Right ventricle myocardium inferior (tissue), 1 donor: ENCODE results near the gene LCN10. TPM values are rescaled to one million over a fixed set of nuclear protein-coding genes. Genes with fewer than 3 reads are reported as not detected.

ENCODE experiments used
- ATAC-seq: fragments of 200-7000 bp; cut with Tn5 transposase; one replicate; pipeline ENCODE4 v1.9.1; 2020; ENCODE audit warnings: mild to moderate bottlenecking, moderate library complexity
- DNase-seq: peaks from one replicate; pipeline ENCODE4 v3.0.0; 2021; ENCODE audit errors: missing footprints
- intact Hi-C: fragments of 100-400 bp; cut with DNase I; formaldehyde crosslinking; loops from one replicate; pipeline ENCODE4 v1.11.0; 2022
- total RNA-seq: library from RNA; stranded (reverse); fragmentation: NEBNext Ultra II Directional; extraction: Animal tissue kit (Norgen Biotek cat#: 25700); gene quantifications from one replicate; pipeline ENCODE4 v1.2.1, GENCODE V29; 2021
- donor health status: DM: no; HTN: yes; CAD: no; lungs with severe emphysema.

Gene LCN10
- total RNA-seq, 1 donor from 2014 or later = 11.3 TPM

GRCh38 chr9:136697821-136698526 is 44.8 kb downstream of the LCN10 start:
- intact Hi-C loops = no loop called here
- DNase-seq = no peak

DNA sequence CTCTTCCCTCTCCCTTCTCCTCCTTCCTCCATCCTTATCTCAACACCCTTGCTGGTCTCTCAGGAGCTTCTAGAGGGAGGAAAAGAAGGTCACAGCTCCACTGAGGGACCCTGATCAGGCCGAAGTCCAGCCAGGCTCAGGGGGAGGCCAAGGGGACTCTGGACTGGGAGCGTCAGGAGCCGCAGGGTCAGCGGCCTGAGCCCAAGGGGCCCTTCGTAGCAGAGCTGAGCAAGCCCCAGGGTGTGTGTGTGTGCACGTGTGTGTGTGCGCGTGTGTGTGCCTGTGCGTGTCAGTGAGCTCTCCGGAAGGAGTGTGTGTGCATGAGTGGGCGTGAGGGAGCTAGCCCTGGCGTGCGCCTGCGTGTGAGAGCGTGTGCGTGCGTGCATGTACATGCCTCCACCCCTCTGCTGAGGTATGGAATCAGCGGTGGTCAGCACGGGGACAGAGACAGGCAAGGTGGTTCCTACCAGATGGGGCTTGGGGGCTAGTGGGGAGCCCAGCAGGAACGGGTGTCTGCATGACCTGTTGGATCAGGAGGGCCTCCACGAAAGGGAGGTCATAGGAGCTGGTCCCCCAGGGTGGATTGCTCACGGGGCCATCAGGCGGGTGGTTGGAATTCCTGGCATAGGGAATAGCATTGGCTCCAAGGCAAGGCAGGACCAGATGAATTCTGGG is 45.5 kb downstream of the LCN10 start:
- ATAC-seq = no peak
- intact Hi-C loops = no loop called here
- DNase-seq = no peak

More at GRCh38 chr9:136697821-136698526, 44.8 kb downstream of the LCN10 start:
- ATAC-seq = no peak

DNA sequence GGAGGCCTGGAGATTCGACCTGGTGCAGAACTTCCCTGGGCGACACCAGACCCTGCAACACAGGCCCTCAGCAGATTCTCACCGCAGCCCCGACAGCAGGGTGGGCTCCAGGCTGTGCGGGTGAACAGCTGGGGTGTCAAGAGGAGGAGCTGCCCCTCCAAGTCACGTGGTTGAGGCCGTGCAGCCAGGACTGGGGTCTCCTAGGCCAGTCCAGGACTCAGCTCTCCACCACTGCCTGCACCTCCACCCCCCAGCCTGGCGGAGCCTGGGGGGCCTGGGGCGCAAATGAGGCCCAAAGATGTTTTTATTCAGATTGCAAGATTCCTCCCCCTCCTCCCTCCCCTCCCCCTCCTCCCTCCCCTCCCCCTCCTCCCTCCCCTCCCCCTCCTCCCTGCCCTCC is 46.2 kb downstream of the LCN10 start:
- DNase-seq = no peak
- intact Hi-C loops = no loop called here
- no peak for ATAC-seq

DNA sequence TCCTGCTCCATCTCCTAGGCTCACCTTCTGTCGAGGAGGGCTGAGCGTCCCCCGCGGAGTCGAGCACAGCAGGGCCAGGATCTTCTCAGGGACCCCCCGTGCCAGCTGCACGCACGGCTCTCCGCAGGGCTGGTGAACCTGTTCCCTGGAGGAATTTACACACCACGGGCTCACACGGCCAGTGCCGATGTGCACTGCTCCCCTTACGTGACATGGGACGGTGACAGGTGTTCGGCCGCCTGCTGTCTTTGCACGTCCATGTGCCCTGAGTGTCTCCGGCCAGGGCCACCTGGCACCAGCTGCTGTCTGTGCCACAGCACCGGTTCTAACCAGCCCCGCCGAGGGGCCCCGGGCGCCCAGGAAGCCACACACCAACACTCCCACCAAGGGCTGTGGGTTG is 46.8 kb downstream of the LCN10 start:
- ATAC-seq = no peak
- no peak for DNase-seq
- intact Hi-C loops = no loop called here

DNA sequence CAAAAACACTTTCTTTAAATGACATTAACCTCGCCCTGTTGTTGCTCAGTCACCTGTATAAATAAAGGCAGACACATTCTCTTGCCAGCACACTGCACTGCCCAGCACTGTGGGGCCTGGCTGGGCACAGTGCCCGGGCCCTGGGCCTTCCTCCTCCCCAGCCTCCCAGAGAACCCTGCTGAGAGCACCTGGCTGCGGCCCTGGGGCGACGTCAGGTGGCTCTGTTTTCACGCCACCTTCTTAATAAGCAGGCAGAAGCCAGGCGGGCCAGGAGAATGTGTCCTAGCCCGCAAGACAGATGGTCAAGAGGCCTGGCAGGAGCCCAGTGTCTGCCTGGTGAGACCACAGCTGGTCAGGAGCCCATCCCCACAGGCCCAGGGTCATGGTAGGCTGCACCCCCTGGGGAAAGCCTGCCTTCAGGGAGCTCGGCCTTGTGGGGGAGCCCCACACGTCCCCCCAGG is 47.3 kb downstream of the LCN10 start:
- intact Hi-C loops = no loop called here
- ATAC-seq (peak; percentile 39), DNase-seq (no peak)

- intact Hi-C loops = loop anchor here (1.0 to 5.0 kb wide), 3 partner anchors 16 to 208 kb away; no protein-coding TSS in a partner anchor
- no peak for ATAC-seq
- DNase-seq = no peak
Observed at GRCh38 chr9:136694872-136695247, 47.9 kb downstream of the LCN10 start.

DNA sequence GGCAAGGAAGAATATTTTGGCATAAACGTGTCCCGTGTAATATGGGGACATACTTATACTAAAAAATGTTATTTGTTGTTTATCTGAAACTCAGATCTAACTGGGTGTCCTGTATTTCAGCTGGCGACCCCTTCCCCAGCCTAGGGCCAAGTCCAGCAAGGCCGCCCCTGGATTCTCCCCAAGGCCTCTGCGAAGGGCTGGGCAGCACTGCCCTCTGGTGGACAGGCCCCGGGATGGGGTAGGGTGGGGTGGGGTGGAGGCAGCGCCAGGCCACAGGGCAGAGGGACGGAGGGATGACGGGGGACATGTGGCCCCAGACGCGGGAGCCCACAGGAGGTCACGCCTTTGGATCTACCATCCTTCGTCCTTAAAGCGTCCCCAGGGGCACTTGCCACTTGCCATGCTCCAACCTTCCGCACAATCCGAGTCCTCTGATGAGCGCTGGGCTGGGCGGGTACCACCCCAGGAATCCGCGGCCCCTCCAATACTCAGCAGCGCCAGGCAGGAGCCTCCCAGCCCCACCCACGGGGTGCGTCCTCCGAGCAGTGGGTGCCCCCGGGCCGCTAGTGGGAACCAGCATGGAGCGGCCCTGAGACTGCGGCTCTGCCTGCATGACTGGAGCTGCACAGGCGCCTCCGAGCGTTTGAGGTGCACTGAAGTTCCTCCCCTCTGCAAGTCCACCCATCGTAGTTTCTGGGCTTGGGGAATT is 48.4 kb downstream of the LCN10 start:
- intact Hi-C loops = loop anchor here (1.0 to 5.0 kb wide), 3 partner anchors 15 to 207 kb away; no protein-coding TSS in a partner anchor
- DNase-seq (no peak), ATAC-seq (peak; percentile 30)

DNA sequence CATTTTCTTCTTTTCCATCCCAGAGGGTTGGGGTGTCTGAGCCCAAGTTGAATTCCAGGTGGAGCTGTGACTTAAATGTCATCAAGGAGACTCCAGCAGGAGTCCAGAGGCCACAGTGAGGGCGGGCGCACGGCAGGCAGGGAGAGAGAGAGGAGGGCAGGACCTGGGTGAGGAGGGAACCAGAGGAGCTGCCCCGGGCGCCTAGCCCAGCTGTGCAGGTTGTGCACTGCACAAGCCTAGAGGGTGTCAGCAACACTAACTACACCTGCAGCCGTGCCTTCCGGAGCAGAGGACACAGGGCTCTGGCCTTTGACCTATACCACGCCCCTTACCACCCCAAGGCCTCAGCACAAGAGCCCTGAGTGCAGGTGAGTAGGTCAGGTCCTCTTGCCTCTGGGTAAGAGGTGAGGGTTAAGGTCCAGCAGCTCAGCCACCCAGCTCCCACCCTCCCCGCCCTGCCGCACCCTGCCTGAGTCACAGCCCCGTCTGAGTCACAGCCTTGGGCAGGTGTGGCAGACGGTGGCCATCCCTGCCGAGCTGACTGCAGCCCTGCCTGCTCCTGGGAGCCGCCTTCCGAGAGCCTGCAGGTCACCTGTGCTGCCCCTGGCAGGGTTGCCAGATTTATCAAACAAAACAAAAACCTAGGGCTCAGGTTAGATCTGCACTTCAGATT is 49.1 kb downstream of the LCN10 start:
- ATAC-seq (no peak), DNase-seq (no peak)
- intact Hi-C loops = loop anchor here (1.0 to 5.0 kb wide), 3 partner anchors 14 to 206 kb away; no protein-coding TSS in a partner anchor

DNA sequence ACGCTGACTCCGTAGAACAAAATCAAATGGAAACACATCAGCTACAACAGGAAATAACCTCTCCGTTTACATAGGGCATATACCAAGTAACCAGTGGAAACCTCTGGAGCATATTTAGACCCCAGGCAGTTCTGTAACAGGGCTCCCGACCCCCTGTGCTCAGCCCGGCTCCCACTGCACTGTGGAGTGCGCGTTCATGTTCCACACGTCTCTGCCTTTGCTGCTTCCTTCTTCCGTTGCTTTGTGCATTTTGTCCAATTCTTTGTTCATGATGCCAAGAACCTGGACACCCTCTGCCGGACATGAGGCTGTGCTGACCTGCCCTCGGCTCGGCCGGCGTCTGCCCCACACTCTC is 49.6 kb downstream of the LCN10 start:
- intact Hi-C loops = loop anchor here (5.0 kb wide), 2 partner anchors 51 to 206 kb away; no protein-coding TSS in a partner anchor
- ATAC-seq = no peak
- no peak for DNase-seq

DNA sequence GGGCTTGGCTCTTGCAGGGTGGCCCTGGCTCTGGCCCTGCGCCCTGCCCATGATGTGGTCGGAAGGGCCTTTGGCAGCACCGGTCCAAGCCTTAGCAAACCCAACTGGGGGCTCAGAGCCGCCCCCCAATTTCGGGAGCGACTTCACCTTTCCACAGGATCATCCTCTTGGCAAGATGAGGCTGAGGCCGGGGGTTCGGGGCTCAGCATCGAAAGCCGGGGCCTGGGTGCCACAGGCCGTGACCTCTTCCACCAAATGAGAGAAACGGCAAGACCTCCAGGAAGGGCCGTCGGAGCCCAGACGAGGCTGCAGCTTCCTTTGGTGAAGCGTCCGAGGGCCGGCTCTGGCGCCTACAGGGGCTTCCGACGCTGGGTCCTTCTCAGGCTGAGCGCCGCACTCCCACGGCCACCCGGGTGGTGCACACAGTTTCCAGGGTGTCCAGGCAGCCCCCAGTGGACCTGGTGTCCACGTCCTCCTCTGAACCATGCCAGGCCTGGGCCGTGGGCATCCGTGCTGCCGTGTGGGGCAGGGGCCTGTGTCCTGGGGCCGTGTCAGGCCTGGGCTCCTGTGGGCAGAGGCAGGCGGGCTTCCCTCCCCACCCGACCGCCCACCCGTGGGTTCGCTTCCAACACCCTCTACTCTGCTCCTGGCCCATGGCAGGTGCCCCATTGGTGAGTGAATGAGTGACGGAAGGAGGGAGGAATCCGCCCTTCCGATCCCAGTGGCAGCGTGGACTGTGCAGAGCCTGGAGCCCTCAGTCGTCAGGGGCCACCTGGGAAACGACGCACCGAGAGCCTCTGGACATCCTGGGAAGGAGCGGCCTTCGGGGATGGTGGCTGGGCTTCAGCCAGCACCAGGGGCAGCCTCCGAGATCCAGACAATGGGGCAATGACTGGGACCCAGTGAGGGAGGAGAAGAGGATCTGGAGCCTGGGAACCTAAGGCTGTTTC is 50.3 kb downstream of the LCN10 start:
- ATAC-seq (no peak), DNase-seq (no peak)
- intact Hi-C loops = loop anchor here (5.0 kb wide), 2 partner anchors 50 to 205 kb away; no protein-coding TSS in a partner anchor

DNA sequence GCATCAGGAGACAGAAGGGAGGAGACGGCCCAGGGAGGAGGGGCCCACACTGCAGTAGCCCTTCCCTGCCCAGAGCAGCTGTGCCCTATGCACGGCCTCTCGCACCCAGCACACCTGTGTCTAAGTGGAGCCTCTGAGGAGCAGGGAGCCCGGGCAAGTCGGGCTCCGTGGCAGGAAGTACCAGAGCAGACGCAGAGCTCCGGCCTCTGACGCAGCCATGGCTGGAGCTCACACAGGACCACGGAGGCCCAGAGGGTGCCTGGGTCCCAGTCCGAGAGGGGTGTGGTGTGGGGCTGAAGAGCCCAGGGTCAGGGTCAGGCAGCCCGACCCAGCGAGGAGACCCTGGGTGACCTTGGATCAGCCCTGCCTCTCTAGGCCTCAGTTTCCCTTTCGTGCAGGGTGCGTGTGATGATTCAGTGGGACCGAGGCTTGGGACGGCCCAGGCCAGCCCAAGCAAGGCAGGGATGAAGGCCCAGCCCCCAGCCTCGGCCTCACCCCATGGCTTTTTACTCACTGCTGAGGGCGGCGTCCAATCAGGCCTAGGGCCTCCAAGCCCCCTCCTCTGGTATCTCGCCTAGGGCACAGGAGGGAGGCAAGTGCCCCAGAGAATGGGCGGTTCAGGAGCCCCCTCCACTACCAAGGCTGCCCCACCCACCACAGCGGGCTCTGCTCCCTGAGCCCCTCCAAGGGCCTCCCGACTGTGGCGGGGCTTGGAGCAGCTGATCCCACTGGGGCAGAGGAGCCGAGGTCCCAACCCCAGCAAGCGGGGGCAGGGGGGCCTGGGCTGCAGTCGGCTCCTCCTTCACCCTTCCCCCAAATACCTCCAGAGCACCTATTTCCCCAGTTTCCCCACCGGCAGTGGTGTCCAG is 51.2 kb downstream of the LCN10 start:
- intact Hi-C loops = loop anchor here (5.0 kb wide), 2 partner anchors 49 to 204 kb away; no protein-coding TSS in a partner anchor
- no peak for ATAC-seq
- DNase-seq = no peak

DNA sequence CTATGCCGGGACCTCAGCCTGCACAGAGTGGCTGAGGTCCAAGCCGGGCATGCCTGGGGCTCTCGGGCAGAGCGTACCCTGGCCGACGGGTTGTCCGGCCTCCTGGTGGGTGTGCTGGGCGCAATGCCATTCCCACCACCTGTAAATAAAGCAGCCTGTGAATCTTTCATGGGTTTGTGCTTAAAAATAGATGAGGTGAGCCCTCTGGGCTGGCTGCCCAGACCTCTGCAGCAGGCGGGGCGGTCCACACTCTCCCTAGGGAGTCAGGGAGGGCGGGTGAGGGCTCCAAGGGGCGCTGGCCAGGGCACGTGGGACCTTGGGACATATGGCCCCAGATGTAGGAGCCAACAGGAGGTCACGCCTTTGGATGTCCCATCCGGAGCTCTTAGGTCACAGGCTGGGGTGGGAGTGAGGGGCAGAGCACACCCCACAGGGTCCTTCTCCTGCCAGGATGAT is 51.9 kb downstream of the LCN10 start:
- peak; percentile 30 for ATAC-seq
- no peak for DNase-seq
- intact Hi-C loops = loop anchor here (5.0 kb wide), 2 partner anchors 49 to 204 kb away; no protein-coding TSS in a partner anchor

DNA sequence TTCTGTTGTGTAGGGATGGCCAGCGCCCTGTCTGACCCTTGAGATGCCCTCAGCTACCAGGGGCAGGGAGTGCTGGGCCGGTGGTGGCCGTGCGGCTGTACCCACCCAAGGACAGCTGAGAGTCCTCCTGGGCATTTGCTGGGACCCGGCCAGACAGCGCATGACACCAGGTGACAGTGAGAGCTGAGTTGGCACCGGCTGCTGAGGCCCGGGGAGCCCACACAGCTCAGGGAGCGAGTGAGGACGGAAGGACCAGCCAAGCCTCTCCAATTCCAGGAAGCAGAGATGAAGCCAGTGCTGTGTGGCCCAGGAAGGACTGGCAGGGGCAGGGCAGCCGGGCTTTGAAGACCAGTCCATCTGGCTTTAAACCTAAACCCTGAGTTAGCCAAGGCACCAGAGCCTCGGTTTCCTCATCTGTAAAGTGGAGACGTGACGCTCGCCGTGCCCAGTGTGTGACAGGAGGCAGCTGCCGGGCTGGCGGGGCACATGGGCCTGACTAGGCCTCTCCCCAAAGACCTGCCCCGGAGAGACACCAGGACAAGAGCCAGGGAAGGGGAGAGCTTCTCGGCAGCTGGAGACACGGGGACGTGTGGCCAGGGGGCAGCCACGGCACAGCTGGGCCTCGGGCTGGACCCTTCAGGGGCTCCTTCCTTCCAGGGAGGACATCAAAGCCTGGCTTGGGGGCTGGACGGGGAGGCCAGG is 52.5 kb downstream of the LCN10 start:
- ATAC-seq (peak; percentile 51), DNase-seq (peak; percentile 87)
- intact Hi-C loops = loop anchor here (5.0 kb wide), 2 partner anchors 48 to 203 kb away; no protein-coding TSS in a partner anchor

DNA sequence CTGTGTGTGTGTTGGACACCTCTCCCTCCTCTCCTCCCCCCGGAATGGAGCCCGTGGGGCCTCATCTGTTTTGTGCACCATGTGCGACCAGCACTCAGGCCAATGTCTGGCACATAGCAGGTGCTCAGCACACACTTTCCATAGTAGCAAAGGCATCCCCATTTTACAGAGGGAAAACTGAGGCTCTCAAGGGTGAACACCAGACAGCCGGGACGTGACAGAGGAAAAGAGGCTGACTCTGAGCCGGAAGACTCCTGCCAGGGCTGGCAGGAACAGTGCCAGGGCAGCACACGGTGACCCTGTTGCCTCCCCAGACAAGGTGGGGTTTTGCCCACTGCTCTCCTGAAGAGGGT is 53.7 kb downstream of the LCN10 start:
- DNase-seq (no peak), ATAC-seq (no peak)
- intact Hi-C loops = loop anchor here (5.0 kb wide), 1 partner anchor 38 kb away; no protein-coding TSS in a partner anchor

DNA sequence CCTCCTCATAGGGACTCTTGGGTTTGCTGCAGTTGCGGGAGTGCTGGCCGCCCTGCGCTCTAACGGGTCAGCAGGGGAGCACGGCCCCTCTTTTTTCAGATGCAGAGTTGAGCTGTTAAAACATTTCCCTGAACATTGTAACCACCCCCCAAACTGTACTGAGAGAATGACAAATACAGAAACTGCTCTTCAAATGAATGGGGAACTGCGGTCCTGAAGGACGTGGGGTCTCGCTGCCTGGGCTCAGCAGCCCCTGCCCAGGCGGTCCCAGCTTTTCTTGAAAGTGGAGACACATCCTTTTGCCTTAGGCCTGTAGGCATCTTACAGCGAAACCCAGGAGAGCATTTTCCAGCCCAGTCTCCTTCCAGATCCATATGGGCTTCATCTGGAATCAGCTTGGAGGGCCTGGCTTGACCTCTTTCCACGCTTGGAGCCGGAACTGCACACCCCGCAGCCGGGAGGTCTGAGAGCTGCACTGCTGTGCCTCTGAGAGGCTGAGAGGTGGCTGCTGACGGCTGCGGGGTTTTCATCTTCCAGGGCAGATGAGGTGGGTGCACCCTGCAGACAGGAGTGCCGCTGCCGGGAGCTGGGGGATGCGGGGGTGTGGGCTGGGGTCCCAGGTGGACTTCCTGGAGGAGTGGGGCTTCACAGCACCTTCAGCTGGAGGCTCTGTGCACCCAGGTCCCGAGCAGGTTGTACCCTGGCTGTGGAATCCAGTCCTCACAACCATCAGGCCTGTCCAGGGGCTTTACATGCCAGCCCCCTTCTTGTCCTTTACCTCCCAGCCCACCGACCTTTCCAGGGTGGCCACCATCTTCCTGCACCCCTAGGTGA is 54.2 kb downstream of the LCN10 start:
- ATAC-seq (no peak), DNase-seq (no peak)
- intact Hi-C loops = loop anchor here (5.0 kb wide), 1 partner anchor 39 kb away; no protein-coding TSS in a partner anchor
